Measurements from ENCODE around the gene PLEKHG1.

GRCh38 chr6:150596439-150596838, 3.2 kb upstream of the PLEKHG1 start:
- TF ChIP-seq CTCF (IDR thresholded peaks at IDR 0.05) (no peak), EZH2 (IDR thresholded peaks at IDR 0.05; ENCODE audit: borderline replicate concordance, insufficient read depth, low read depth, low read length, poor library complexity, severe bottlenecking) (no peak)
